OCI-LY3 (cell line): Measurements from ENCODE around the gene GTF3A.

Source experiments
- CTCF ChIP-seq: fragments of 200-600, 300-600 bp; sonication (generic); IDR thresholded peaks from 2 replicates; pipeline ENCODE4 v1.5.1; 2014; ENCODE audit warnings: antibody characterized with exemption, low read length, low read depth
- EZH2phosphoT487 ChIP-seq: fragments of 200-600 bp; shearing (Covaris generic); IDR thresholded peaks from 2 replicates; pipeline ENCODE4 v1.6.1; 2018; ENCODE audit warnings: antibody characterized with exemption, mixed run types, low read depth

- TF ChIP-seq CTCF = no peak
- no peak for TF ChIP-seq EZH2phosphoT487
These were observed 3.1 kb upstream of the GTF3A start for GRCh38 chr13:27421101-27421871.
